GM18858 (cell line): ENCODE measurements around the gene KANK3.

Experiments used
- ATAC-seq: cut with Tn5 transposase; IDR thresholded peaks from one replicate; pipeline ENCODE4 v1.9.1; 2021; ENCODE audit not compliant: unreplicated experiment

The KANK3 gene

DNA sequence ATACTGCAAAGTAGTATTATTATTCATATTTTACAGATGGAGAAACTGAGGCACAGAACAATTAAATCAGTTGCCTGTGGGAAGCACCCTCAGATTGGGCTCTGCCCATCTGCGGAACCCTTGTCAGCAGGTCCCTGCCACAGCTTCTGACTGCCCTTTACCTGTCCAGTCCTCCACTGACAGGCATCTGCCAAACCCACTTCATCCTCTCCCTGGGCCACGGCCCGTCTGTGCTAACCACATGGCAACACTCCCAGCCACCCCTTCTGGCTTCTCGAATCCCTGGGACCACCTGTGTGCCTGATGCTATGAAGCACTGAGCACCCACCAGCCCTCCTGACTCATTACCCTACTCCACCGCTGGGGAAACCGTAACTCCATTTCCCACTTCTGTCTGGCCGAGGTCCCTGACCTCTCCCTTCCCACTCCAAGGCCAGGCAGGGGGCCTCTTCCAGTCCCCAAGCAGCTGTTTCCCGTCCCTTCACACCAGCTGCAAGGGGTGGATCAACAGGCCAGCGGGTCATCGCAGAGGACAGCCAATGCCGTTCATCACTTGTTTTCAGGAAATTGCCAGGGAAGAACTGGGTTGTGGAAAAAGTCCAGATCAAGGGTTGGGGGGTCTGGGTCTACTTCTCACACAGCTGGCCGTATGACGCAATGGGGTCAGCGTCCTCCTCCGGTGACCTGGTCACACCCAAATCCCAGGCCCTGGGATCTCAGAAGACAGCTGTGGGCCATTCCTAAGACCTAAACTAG, 2.5 kb downstream of the KANK3 start:
- no peak for ATAC-seq

- no peak for ATAC-seq
Measured at GRCh38 chr19:8338835-8339234, 4.2 kb downstream of the KANK3 start.

GRCh38 chr19:8337728-8338127, 5.3 kb downstream of the KANK3 start:
- no peak for ATAC-seq

DNA sequence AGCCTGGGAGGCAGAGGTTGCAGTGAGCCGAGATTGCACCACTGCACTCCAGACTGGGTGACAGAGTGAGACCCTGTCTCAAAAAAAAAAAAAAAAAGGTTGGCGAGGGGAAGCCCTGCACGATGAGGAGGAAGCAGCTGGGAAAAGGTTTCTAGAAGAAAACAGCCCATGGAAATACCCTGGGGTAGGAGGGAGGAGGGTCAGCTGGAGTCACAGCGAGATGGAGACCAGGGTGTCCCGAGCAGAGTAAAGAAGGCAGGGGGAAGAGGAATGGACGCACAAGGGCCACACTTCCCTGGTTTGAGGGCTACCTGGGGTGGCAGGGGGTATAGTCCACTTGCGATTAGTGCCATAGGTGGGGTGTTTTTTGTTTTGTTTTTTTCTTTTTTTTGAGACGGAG, 6.4 kb downstream of the KANK3 start:
- ATAC-seq: no peak

- ATAC-seq: no peak
Measured at GRCh38 chr19:8336072-8336569, 6.9 kb downstream of the KANK3 start.

DNA sequence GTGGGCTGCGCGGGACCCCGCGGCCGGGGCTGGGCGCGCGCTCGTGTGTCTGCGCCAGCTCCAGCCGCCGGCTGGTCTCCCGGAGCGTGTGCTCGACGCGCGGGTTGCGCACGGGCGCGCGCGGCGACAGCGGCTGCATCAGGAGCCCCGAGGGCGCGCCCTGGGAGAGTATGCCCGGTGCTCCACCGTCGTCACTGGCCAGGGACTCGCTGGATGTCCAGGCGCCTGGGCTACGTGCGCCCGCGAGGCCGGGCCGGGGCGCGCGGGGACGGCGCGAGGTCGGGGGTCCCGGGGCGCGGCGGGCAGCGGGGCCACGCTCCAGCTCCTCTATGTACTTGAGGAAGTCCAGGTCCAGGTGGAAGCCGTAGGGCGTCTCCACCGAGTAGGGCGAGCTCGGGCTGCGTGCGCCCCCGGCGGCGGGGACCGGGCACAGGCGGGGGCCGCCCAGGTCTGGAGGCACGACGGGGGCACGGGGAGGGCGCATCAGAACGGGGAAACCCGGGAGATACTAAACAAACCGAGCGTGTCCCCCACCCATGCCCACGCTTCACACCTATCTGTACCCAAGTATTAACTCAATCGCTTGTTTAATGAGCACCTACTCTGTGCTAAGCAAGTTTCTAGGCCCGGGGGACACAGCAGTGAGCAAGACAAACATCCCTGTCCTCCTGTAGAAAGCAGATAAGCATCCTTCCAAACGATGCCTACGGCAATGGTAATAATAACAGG, 7.6 kb downstream of the KANK3 start:
- no peak for ATAC-seq

GRCh38 chr19:8334458-8335342, 8.4 kb downstream of the KANK3 start:
- no peak for ATAC-seq

- ATAC-seq: no peak
Measured at GRCh38 chr19:8333767-8334457, 9.2 kb downstream of the KANK3 start.

DNA sequence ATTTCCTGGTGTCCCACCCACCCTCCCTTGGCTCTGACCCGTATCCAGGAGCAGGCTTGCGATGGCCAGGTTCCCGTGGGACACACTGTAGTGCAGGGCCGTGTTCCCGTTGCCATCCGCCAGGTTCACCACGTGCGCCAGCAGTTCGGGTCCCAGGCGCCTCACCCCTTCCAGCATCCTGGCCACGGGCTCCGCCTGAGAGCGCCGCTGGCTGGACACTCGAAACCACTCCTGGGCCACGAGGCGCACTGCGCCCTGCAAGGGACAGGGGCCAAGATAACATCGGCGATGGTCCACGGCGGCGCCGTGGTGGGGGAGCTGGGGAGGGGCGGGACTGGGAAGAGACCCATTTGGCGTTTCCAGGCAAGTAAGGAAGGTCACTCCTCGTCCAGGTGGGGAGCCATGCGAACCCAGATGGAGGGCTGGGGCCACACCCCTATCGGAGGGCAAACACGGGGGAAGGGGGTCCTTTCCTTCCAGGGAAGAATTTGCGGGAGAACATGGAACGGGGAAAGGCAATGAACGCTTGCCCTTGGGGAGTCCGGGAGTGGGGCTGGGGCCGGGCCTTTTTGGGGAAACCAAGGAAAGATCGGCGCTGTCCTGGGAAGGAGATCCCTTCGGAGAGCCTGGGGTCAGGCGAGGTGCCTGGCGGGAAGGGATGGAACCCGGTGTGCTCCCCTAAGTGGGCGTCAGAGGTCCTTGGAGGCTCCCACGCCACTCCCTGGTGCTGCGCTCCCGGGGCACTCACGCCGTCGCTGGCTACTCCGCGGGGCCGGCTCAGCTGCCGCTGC, 9.9 kb downstream of the KANK3 start:
- no peak for ATAC-seq

- no peak for ATAC-seq
Measured at GRCh38 chr19:8331263-8331845, 11.7 kb downstream of the KANK3 start.

- ATAC-seq: no peak
Measured at GRCh38 chr19:8329996-8330395, 13.1 kb downstream of the KANK3 start.

DNA sequence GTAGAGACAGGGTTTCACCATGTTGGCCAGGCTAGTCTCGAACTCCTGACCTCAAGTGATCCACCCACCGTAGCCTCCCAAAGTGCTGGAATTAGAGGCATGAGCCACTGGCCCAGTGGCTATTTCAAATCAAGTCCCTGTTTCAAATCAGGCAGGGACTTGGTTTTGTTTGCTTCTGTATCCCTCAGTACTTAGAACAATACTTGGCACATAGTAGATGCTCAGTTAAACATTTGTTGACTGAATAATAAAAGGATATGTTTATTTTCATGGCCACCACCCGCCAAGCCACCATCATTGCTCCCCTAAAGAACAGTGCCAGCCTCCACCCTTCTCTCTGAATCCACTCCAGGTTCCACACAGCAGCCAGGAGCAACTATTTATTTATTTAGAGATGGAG, 17.6 kb downstream of the KANK3 start:
- no peak for ATAC-seq

GRCh38 chr19:8324186-8325050, 18.6 kb downstream of the KANK3 start:
- ATAC-seq: no peak

GRCh38 chr19:8323781-8324185, 19.3 kb downstream of the KANK3 start:
- no peak for ATAC-seq

GRCh38 chr19:8322638-8322997, 20.4 kb downstream of the KANK3 start:
- no peak for ATAC-seq

- ATAC-seq: no peak
Measured at GRCh38 chr19:8321986-8322637, 20.9 kb downstream of the KANK3 start.

DNA sequence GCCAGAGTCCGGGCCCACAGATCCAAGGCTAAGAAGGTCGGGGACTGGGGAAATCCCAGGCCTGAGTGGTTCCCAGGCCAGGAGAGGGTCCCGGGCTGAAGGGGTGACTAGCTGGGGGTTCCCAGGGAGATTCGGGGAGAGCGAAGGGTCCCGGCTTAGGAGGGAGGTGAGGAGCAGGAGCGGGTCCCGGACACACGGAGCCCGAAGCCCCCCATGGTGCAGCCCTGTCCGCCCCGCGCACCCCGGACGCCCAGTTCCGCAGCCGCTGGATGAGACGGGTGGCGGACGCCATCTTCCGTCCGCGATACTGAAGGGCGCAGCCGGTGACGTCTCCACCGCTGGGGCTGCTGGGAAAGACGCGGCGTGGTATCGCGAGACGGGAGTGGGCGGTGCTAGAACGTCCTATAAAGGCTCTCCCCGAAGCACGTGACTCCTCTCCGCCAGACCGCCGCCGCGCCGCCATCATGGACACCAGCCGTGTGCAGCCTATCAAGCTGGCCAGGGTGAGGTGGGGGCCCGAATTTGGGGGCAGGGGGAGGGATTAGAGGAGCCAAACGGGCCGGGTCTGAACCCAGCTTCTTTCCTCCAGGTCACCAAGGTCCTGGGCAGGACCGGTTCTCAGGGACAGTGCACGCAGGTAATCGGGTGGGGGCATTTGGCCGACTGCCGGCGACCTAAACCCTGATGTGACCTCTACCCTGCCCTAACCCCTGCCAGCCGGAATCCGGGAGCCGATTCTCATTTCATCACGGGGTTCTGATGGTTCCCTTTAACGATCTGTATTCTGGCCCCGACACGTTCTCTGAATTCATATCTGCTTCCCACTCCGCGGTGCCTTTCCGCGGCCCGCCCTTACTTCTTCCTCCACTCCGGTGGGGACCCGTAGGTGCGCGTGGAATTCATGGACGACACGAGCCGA, 21.7 kb downstream of the KANK3 start, which contains the start of the genes NDUFA7 and RPS28:
Gene NDUFA7, minus strand, starts transcription at position 309 of the 919 bp plus-strand sequence. Its CDS starts 17 bp downstream, at position 292.
Gene RPS28, plus strand, starts transcription at position 430 of the 919 bp plus-strand sequence. Its CDS starts 35 bp downstream, at position 465.
- no peak for ATAC-seq
